Left lung (tissue), 10 donors: ENCODE results near the gene SPDYC. TPM values are rescaled to one million over a fixed set of nuclear protein-coding genes. Genes with fewer than 3 reads are reported as not detected.

ENCODE experiments used
- ATAC-seq: fragments of 200-7000 bp; cut with Tn5 transposase; one replicate; pipeline ENCODE4 v1.9.1; 2020; ENCODE audit warnings: moderate library complexity
- DNase-seq, 4 donors: peaks; one replicate each; pipeline ENCODE4 v3.0.0-alpha.2; 2013 to 2020
- H3K27ac ChIP-seq, 2 donors: fragments of 200-600 bp; sonication (generic) in 1 of 2; one replicate each; pipeline versions ENCODE4 v1.5.0 to v1.8.0; 2020 to 2021
- H3K27me3 ChIP-seq, 2 donors: fragments of 200-600 bp; sonication (generic) in 1 of 2; one replicate each; pipeline versions ENCODE4 v1.5.0 to v1.8.0; 2020 to 2021
- H3K36me3 ChIP-seq, 2 donors: fragments of 200-600 bp; sonication (generic) in 1 of 2; one replicate each; pipeline versions ENCODE4 v1.5.0 to v1.8.0; 2020 to 2021
- H3K4me1 ChIP-seq, 2 donors: fragments of 200-600 bp; one replicate each; pipeline ENCODE4 v1.8.0; 2021
- H3K4me3 ChIP-seq, 2 donors: fragments of 200-600 bp; sonication (generic) in 1 of 2; one replicate each; pipeline versions ENCODE4 v1.5.0 to v1.8.0; 2020 to 2021; ENCODE audit warnings: mild to moderate bottlenecking in 1 of 2
- H3K9me3 ChIP-seq, 2 donors: fragments of 200-600 bp; sonication (generic) in 1 of 2; one replicate each; pipeline versions ENCODE4 v1.5.0 to v1.8.0; 2020 to 2021
- CTCF ChIP-seq, 2 donors: fragments of 200-600 bp; sonication (generic) in 1 of 2; IDR thresholded peaks; one replicate each; pipeline versions ENCODE4 v1.5.0 to v1.8.0; 2021; ENCODE audit warnings: antibody characterized with exemption in 2 of 2
- intact Hi-C, 2 donors: fragments of 100-400 bp; cut with DNase I; formaldehyde crosslinking; loops; one replicate each; pipeline versions ENCODE4 v1.11.2 to v1.14.2; 2022
- polyA plus RNA-seq, 6 donors: library from polyadenylated mRNA; unstranded; fragments of 120-200 nt; gene quantifications; one replicate each; pipeline ENCODE4 v1.2.1, GENCODE V29; 2013; ENCODE audit not compliant: insufficient read length in 6 of 6
- total RNA-seq, 2 donors: library from RNA; stranded (reverse); fragmentation: NEBNext Ultra II Directional; extraction: Animal tissue kit (Norgen Biotek cat#: 25700); gene quantifications; one replicate each; pipeline ENCODE4 v1.2.1, GENCODE V29; 2021
- donor health status: DM: no; HTN: yes; CAD: no.
- donor health status: DM: no; HTN: no; CAD: no.

SPDYC gene
- total and polyA plus RNA-seq, 8 donors: not detected

- no peak for ATAC-seq
- TF ChIP-seq CTCF (IDR thresholded peaks at IDR 0.05): no peak
- peaks cover 16 to 32% of the 10 kb centered on the region in 2 donors for H3K4me1 ChIP-seq
- DNase-seq: peak in 1 of 4 donors; percentile 24
- H3K4me3 ChIP-seq: no peak overlapping the region
- H3K27ac ChIP-seq: peak overlapping the region in 1 of 2 donors; percentile 13
- intact Hi-C loops: no loop called here
- peaks cover 0 to 61% of the 10 kb centered on the region in 2 donors for H3K36me3 ChIP-seq
- H3K27me3 ChIP-seq: no peaks in the 10 kb centered on the region
- no peaks in the 10 kb centered on the region for H3K9me3 ChIP-seq
These were observed 38.2 kb upstream of the SPDYC start for GRCh38 chr11:65131895-65132237.

GRCh38 chr11:65132238-65132987 is 37.6 kb upstream of the SPDYC start:
- TF ChIP-seq CTCF (IDR thresholded peaks at IDR 0.05): no peak
- H3K36me3 ChIP-seq: peaks cover 0 to 56% of the 10 kb centered on the region in 2 donors

GRCh38 chr11:65132988-65133700 is 36.9 kb upstream of the SPDYC start:
- Histone ChIP-seq H3K4me1 (peaks cover 16 to 32% of the 10 kb centered on the region in 2 donors), H3K4me3 (peak overlapping the region; percentile 84 to 98), H3K27ac (peak overlapping the region in 1 of 2 donors; percentile 98), H3K27me3 (no peaks in the 10 kb centered on the region), H3K36me3 (peaks cover 0 to 48% of the 10 kb centered on the region in 2 donors), H3K9me3 (no peaks in the 10 kb centered on the region)
- intact Hi-C loops: no loop called here
- TF ChIP-seq CTCF (IDR thresholded peaks at IDR 0.05): no peak
- ATAC-seq: peak; percentile 39
- peak in 2 of 4 donors; percentile 80 to 93 for DNase-seq

More at GRCh38 chr11:65132238-65132987, 37.6 kb upstream of the SPDYC start:
- H3K9me3 ChIP-seq: no peaks in the 10 kb centered on the region
- H3K27me3 ChIP-seq: no peaks in the 10 kb centered on the region
- peak overlapping the region in 1 of 2 donors; percentile 13 for H3K27ac ChIP-seq
- ATAC-seq (no peak), DNase-seq (peak in 1 of 4 donors; percentile 29)
- peak overlapping the region; percentile 84 to 98 for H3K4me3 ChIP-seq
- intact Hi-C loops: no loop called here
- H3K4me1 ChIP-seq: peaks cover 16 to 32% of the 10 kb centered on the region in 2 donors

- peaks cover 0 to 43% of the 10 kb centered on the region in 2 donors for H3K36me3 ChIP-seq
- DNase-seq (peak in 2 of 4 donors; percentile 40 to 46), ATAC-seq (peak; percentile 0)
- TF ChIP-seq CTCF (IDR thresholded peaks at IDR 0.05): no peak
- H3K27ac ChIP-seq: peak overlapping the region; percentile 98
- peak overlapping the region; percentile 84 to 98 for H3K4me3 ChIP-seq
- intact Hi-C loops: no loop called here
- peaks cover 16 to 32% of the 10 kb centered on the region in 2 donors for H3K4me1 ChIP-seq
- no peaks in the 10 kb centered on the region for H3K9me3 ChIP-seq
- H3K27me3 ChIP-seq: no peaks in the 10 kb centered on the region
These were observed 36.3 kb upstream of the SPDYC start for GRCh38 chr11:65133724-65134123.
